Measurements from ENCODE around the gene MISP3. TPM values are rescaled to one million over a fixed set of nuclear protein-coding genes. Genes with fewer than 3 reads are reported as not detected.

Gene MISP3
- polyA plus RNA-seq, 1 donor (not counting 4 experiments of a cell fraction or from before 2014, with no cell fraction given): 0.79 TPM

- TF ChIP-seq EZH2 (IDR thresholded peaks at IDR 0.05; ENCODE audit: low read length) (no peak), CTCF (optimal IDR thresholded peaks at IDR 0.05 in 1 of 3, IDR thresholded peaks at IDR 0.05 in 1 of 3, conservative IDR thresholded peaks at IDR 0.05 in 1 of 3; ENCODE audit: extremely low read depth in 1 of 3, insufficient read depth in 2 of 3, low read length in 3 of 3) (no peak)
- FAIRE-seq (no peak), DNase-seq (ENCODE audit: low read depth, low spot score) (no peak)
- H3K79me2 ChIP-seq (ENCODE audit: control insufficient read depth, insufficient read depth, low read length): no peaks in the 10 kb centered on the region
- H3K27ac ChIP-seq (ENCODE audit: control insufficient read depth, insufficient read depth, low read length): no peak within 1 kb of the TSS
- no peaks in the 10 kb centered on the region for H3K9me3 ChIP-seq (ENCODE audit: control insufficient read depth, low read depth, low read length)
- dilution Hi-C loops (cut with MboI; ENCODE audit: extremely low pct_ligation_motif_present, low sequenced_read_pairs): no loop called here
- H2AFZ ChIP-seq (ENCODE audit: control insufficient read depth, low read length): no peak within 1 kb of the TSS
- H3K9ac ChIP-seq (ENCODE audit: control insufficient read depth, extremely low read depth, insufficient read depth, low read length): no peak within 1 kb of the TSS
- H3K4me1 ChIP-seq (ENCODE audit: control insufficient read depth, extremely low read depth, insufficient read depth, low read length): peaks cover 11% of the 10 kb centered on the region
- H3K4me3 ChIP-seq (ENCODE audit: control insufficient read depth in 2 of 3, extremely low read depth in 1 of 3, insufficient read depth in 2 of 3, low read depth in 1 of 3, low read length in 3 of 3): no peak within 1 kb of the TSS
- H3K4me2 ChIP-seq (ENCODE audit: control insufficient read depth, extremely low read depth, insufficient read depth, low read depth, low read length): no peak within 1 kb of the TSS
- no peaks in the 10 kb centered on the region for H4K20me1 ChIP-seq (ENCODE audit: control insufficient read depth, extremely low read depth, insufficient read depth, low read length)
- no peaks in the 10 kb centered on the region for H3K9me1 ChIP-seq (ENCODE audit: control insufficient read depth, extremely low read depth, insufficient read depth, low read length)
- H3K27me3 ChIP-seq (ENCODE audit: control insufficient read depth, extremely low read depth, insufficient read depth, low read length): no peaks in the 10 kb centered on the region
- peaks cover 4 to 5% of the 10 kb centered on the region in 2 experiments for H3K36me3 ChIP-seq (ENCODE audit: control insufficient read depth in 2 of 2, extremely low read depth in 1 of 2, insufficient read depth in 2 of 2, low read length in 2 of 2)
Observed at GRCh38 chr19:14085309-14085995, 12.9 kb downstream of the MISP3 start, which contains the start of gene C19orf67. C19orf67 (minus strand) TSS chr19:14085783; CDS start chr19:14085627, 156 bp downstream.

- FAIRE-seq: no peak
- no peak overlapping the region for H3K9ac ChIP-seq (ENCODE audit: control insufficient read depth, extremely low read depth, insufficient read depth, low read length)
Observed at GRCh38 chr19:14086098-14086497, 13.5 kb downstream of the MISP3 start.

More at GRCh38 chr19:14086098-14086497, 13.5 kb downstream of the MISP3 start:
- H3K27ac ChIP-seq (ENCODE audit: control insufficient read depth, insufficient read depth, low read length): no peak overlapping the region
- dilution Hi-C loops (cut with MboI; ENCODE audit: extremely low pct_ligation_motif_present, low sequenced_read_pairs): no loop called here
- no peaks in the 10 kb centered on the region for H3K27me3 ChIP-seq (ENCODE audit: control insufficient read depth, extremely low read depth, insufficient read depth, low read length)
- no peak overlapping the region for H3K4me3 ChIP-seq (ENCODE audit: control insufficient read depth in 2 of 3, extremely low read depth in 1 of 3, insufficient read depth in 2 of 3, low read depth in 1 of 3, low read length in 3 of 3)
- H2AFZ ChIP-seq (ENCODE audit: control insufficient read depth, low read length): no peak overlapping the region
- no peaks in the 10 kb centered on the region for H3K9me3 ChIP-seq (ENCODE audit: control insufficient read depth, low read depth, low read length)
- no peaks in the 10 kb centered on the region for H3K9me1 ChIP-seq (ENCODE audit: control insufficient read depth, extremely low read depth, insufficient read depth, low read length)
- no peak overlapping the region for H3K4me2 ChIP-seq (ENCODE audit: control insufficient read depth, extremely low read depth, insufficient read depth, low read depth, low read length)
- no peak for DNase-seq (ENCODE audit: low read depth, low spot score)
- H3K79me2 ChIP-seq (ENCODE audit: control insufficient read depth, insufficient read depth, low read length): no peaks in the 10 kb centered on the region
- no peak for TF ChIP-seq CTCF (optimal IDR thresholded peaks at IDR 0.05 in 1 of 3, IDR thresholded peaks at IDR 0.05 in 1 of 3, conservative IDR thresholded peaks at IDR 0.05 in 1 of 3; ENCODE audit: extremely low read depth in 1 of 3, insufficient read depth in 2 of 3, low read length in 3 of 3)
- TF ChIP-seq EZH2 (IDR thresholded peaks at IDR 0.05; ENCODE audit: low read length): no peak
- H3K4me1 ChIP-seq (ENCODE audit: control insufficient read depth, extremely low read depth, insufficient read depth, low read length): peaks cover 10% of the 10 kb centered on the region
- peaks cover 4 to 5% of the 10 kb centered on the region in 2 experiments for H3K36me3 ChIP-seq (ENCODE audit: control insufficient read depth in 2 of 2, extremely low read depth in 1 of 2, insufficient read depth in 2 of 2, low read length in 2 of 2)
- no peaks in the 10 kb centered on the region for H4K20me1 ChIP-seq (ENCODE audit: control insufficient read depth, extremely low read depth, insufficient read depth, low read length)
